WTC11 (cell line): Measurements from ENCODE around the gene TMED1.
"Not testable (repeated sequence)": the region's sequence is repeated elsewhere in the genome, so short reads cannot be mapped to it uniquely, and the experiment has no call there.

Experiments used
- CTCF ChIP-seq: fragments of 200-600 bp; IDR thresholded peaks from 2 replicates; pipeline ENCODE4 v1.8.0; 2022; ENCODE audit warnings: antibody characterized with exemption
- PREB ChIP-seq: sonication (generic); formaldehyde crosslinking; IDR thresholded peaks from 2 replicates; pipeline ENCODE4 v1.8.1; 2022; ENCODE audit warnings: mild to moderate bottlenecking, missing genetic modification reagents, moderate library complexity, borderline replicate concordance
- USF2 ChIP-seq: sonication (generic); formaldehyde crosslinking; IDR thresholded peaks from 2 replicates; pipeline ENCODE4 v1.8.1; 2023; ENCODE audit warnings: mild to moderate bottlenecking, missing genetic modification reagents, moderate library complexity
- ZNF138 ChIP-seq: sonication (generic); formaldehyde crosslinking; conservative IDR thresholded peaks from 2 replicates; pipeline ENCODE4 v1.8.1; 2022; ENCODE audit warnings: mild to moderate bottlenecking, moderate library complexity, missing genetic modification reagents

GRCh38 chr19:10877608-10878007 lies 41.6 kb upstream of the TMED1 start:
- TF ChIP-seq PREB; CTCF; USF2 (CRISPR knock-in tag); ZNF138 (CRISPR knock-in tag): not testable (repeated sequence)
